Measurements from ENCODE around the gene SLC38A6. TPM values are rescaled to one million over a fixed set of nuclear protein-coding genes. Genes with fewer than 3 reads are reported as not detected.
A peak's percentile ranks its signal among the peaks of the same experiment; 100 is the strongest.

SLC38A6 gene
- total and polyA plus RNA-seq, 4 donors, result 8.5 to 41.3 (median 16.3) TPM

- no peaks in the 10 kb centered on the region for H3K36me3 ChIP-seq (ENCODE audit: control insufficient read depth in 1 of 2, insufficient read depth in 2 of 2, low read length in 1 of 2)
- ATAC-seq (ENCODE audit: low FRiP score), result no peak
- no peaks in the 10 kb centered on the region for H3K9me3 ChIP-seq (ENCODE audit: control insufficient read depth, low read length)
- H3K4me3 ChIP-seq (ENCODE audit: low read length in 2 of 2), result no peak overlapping the region
- H3K27me3 ChIP-seq (ENCODE audit: control insufficient read depth in 1 of 2, insufficient read depth in 2 of 2, low read length in 1 of 2), result no peaks in the 10 kb centered on the region
- no peak for DNase-seq
- intact Hi-C loops (cut with DNase I), result no loop called here
- no peak overlapping the region for H3K27ac ChIP-seq (ENCODE audit: low read depth in 1 of 2, low read length in 2 of 2)
- 91 to 94% methylated on average over 3 of the region's 3 CpGs for WGBS, 2 donors
- peaks cover 0 to 2% of the 10 kb centered on the region in 2 donors for H3K4me1 ChIP-seq (ENCODE audit: control insufficient read depth in 1 of 2, insufficient read depth in 2 of 2, low read length in 2 of 2)
These were observed 52.0 kb downstream of the SLC38A6 start for GRCh38 chr14:61033054-61033453.

GRCh38 chr14:61033855-61034254 is 52.8 kb downstream of the SLC38A6 start:
- Histone ChIP-seq H3K27ac (ENCODE audit: low read depth in 1 of 2, low read length in 2 of 2) (no peak overlapping the region), H3K27me3 (ENCODE audit: control insufficient read depth in 1 of 2, insufficient read depth in 2 of 2, low read length in 1 of 2) (no peaks in the 10 kb centered on the region), H3K4me1 (ENCODE audit: control insufficient read depth in 1 of 2, insufficient read depth in 2 of 2, low read length in 2 of 2) (peaks cover 0 to 2% of the 10 kb centered on the region in 2 donors), H3K36me3 (ENCODE audit: control insufficient read depth in 1 of 2, insufficient read depth in 2 of 2, low read length in 1 of 2) (no peaks in the 10 kb centered on the region), H3K4me3 (ENCODE audit: low read length in 2 of 2) (no peak overlapping the region), H3K9me3 (ENCODE audit: control insufficient read depth, low read length) (no peaks in the 10 kb centered on the region)
- no peak for DNase-seq
- ATAC-seq (ENCODE audit: low FRiP score), result no peak
- intact Hi-C loops (cut with DNase I), result no loop called here

GRCh38 chr14:61034416-61035120 is 53.5 kb downstream of the SLC38A6 start:
- Histone ChIP-seq H3K27me3 (ENCODE audit: control insufficient read depth in 1 of 2, insufficient read depth in 2 of 2, low read length in 1 of 2) (no peaks in the 10 kb centered on the region), H3K36me3 (ENCODE audit: control insufficient read depth in 1 of 2, insufficient read depth in 2 of 2, low read length in 1 of 2) (no peaks in the 10 kb centered on the region), H3K4me1 (ENCODE audit: control insufficient read depth in 1 of 2, insufficient read depth in 2 of 2, low read length in 2 of 2) (peaks cover 0 to 2% of the 10 kb centered on the region in 2 donors), H3K27ac (ENCODE audit: low read depth in 1 of 2, low read length in 2 of 2) (no peak overlapping the region), H3K4me3 (ENCODE audit: low read length in 2 of 2) (no peak overlapping the region), H3K9me3 (ENCODE audit: control insufficient read depth, low read length) (no peaks in the 10 kb centered on the region)
- ATAC-seq (ENCODE audit: low FRiP score), result no peak
- DNase-seq, result no peak
- WGBS, 2 donors, result 74% methylated on average over 4 of the region's 4 CpGs
- intact Hi-C loops (cut with DNase I), result no loop called here

GRCh38 chr14:61037215-61037614 is 56.2 kb downstream of the SLC38A6 start:
- Histone ChIP-seq H3K9me3 (ENCODE audit: control insufficient read depth, low read length) (no peaks in the 10 kb centered on the region), H3K4me3 (ENCODE audit: low read length in 2 of 2) (no peak overlapping the region), H3K4me1 (ENCODE audit: control insufficient read depth in 1 of 2, insufficient read depth in 2 of 2, low read length in 2 of 2) (peaks cover 0 to 2% of the 10 kb centered on the region in 2 donors), H3K36me3 (ENCODE audit: control insufficient read depth in 1 of 2, insufficient read depth in 2 of 2, low read length in 1 of 2) (no peaks in the 10 kb centered on the region), H3K27me3 (ENCODE audit: control insufficient read depth in 1 of 2, insufficient read depth in 2 of 2, low read length in 1 of 2) (no peaks in the 10 kb centered on the region), H3K27ac (ENCODE audit: low read depth in 1 of 2, low read length in 2 of 2) (no peak overlapping the region)
- 67 to 80% methylated on average over 3 of the region's 3 CpGs for WGBS, 2 donors
- DNase-seq, result no peak
- no peak for ATAC-seq (ENCODE audit: low FRiP score)
- intact Hi-C loops (cut with DNase I), result no loop called here

- peak in 1 of 2 donors; percentile 27 for DNase-seq
- Histone ChIP-seq H3K36me3 (ENCODE audit: control insufficient read depth in 1 of 2, insufficient read depth in 2 of 2, low read length in 1 of 2) (no peaks in the 10 kb centered on the region), H3K4me1 (ENCODE audit: control insufficient read depth in 1 of 2, insufficient read depth in 2 of 2, low read length in 2 of 2) (no peaks in the 10 kb centered on the region), H3K27me3 (ENCODE audit: control insufficient read depth in 1 of 2, insufficient read depth in 2 of 2, low read length in 1 of 2) (no peaks in the 10 kb centered on the region), H3K4me3 (ENCODE audit: low read length in 2 of 2) (no peak overlapping the region), H3K9me3 (ENCODE audit: control insufficient read depth, low read length) (no peaks in the 10 kb centered on the region), H3K27ac (ENCODE audit: low read depth in 1 of 2, low read length in 2 of 2) (no peak overlapping the region)
- no peak for ATAC-seq (ENCODE audit: low FRiP score)
- intact Hi-C loops (cut with DNase I), result no loop called here
- 78 to 79% methylated on average over 3 of the region's 3 CpGs for WGBS, 2 donors
These were observed 60.7 kb downstream of the SLC38A6 start for GRCh38 chr14:61041704-61042103.

- intact Hi-C loops (cut with DNase I), result no loop called here
- H3K9me3 ChIP-seq (ENCODE audit: control insufficient read depth, low read length), result no peaks in the 10 kb centered on the region
- H3K27ac ChIP-seq (ENCODE audit: low read depth in 1 of 2, low read length in 2 of 2), result no peak overlapping the region
- H3K4me1 ChIP-seq (ENCODE audit: control insufficient read depth in 1 of 2, insufficient read depth in 2 of 2, low read length in 2 of 2), result no peaks in the 10 kb centered on the region
- DNase-seq, result no peak
- no peaks in the 10 kb centered on the region for H3K27me3 ChIP-seq (ENCODE audit: control insufficient read depth in 1 of 2, insufficient read depth in 2 of 2, low read length in 1 of 2)
- H3K4me3 ChIP-seq (ENCODE audit: low read length in 2 of 2), result no peak overlapping the region
- ATAC-seq (ENCODE audit: low FRiP score), result no peak
- no peaks in the 10 kb centered on the region for H3K36me3 ChIP-seq (ENCODE audit: control insufficient read depth in 1 of 2, insufficient read depth in 2 of 2, low read length in 1 of 2)
These were observed 61.2 kb downstream of the SLC38A6 start for GRCh38 chr14:61042220-61042619.

- Histone ChIP-seq H3K9me3 (ENCODE audit: control insufficient read depth, low read length) (no peaks in the 10 kb centered on the region), H3K27ac (ENCODE audit: low read depth in 1 of 2, low read length in 2 of 2) (no peak overlapping the region), H3K27me3 (ENCODE audit: control insufficient read depth in 1 of 2, insufficient read depth in 2 of 2, low read length in 1 of 2) (no peaks in the 10 kb centered on the region), H3K4me3 (ENCODE audit: low read length in 2 of 2) (no peak overlapping the region), H3K36me3 (ENCODE audit: control insufficient read depth in 1 of 2, insufficient read depth in 2 of 2, low read length in 1 of 2) (no peaks in the 10 kb centered on the region), H3K4me1 (ENCODE audit: control insufficient read depth in 1 of 2, insufficient read depth in 2 of 2, low read length in 2 of 2) (no peaks in the 10 kb centered on the region)
- no peak for ATAC-seq (ENCODE audit: low FRiP score)
- DNase-seq, result no peak
- intact Hi-C loops (cut with DNase I), result no loop called here
- WGBS, 2 donors, result 79 to 86% methylated on average over 1 of the region's 1 CpG
These were observed 62.5 kb downstream of the SLC38A6 start for GRCh38 chr14:61043506-61043905.

GRCh38 chr14:61047021-61047420 is 66.0 kb downstream of the SLC38A6 start:
- no peak for DNase-seq
- Histone ChIP-seq H3K4me1 (ENCODE audit: control insufficient read depth in 1 of 2, insufficient read depth in 2 of 2, low read length in 2 of 2) (no peaks in the 10 kb centered on the region), H3K27ac (ENCODE audit: low read depth in 1 of 2, low read length in 2 of 2) (no peak overlapping the region), H3K9me3 (ENCODE audit: control insufficient read depth, low read length) (no peaks in the 10 kb centered on the region), H3K36me3 (ENCODE audit: control insufficient read depth in 1 of 2, insufficient read depth in 2 of 2, low read length in 1 of 2) (no peaks in the 10 kb centered on the region), H3K4me3 (ENCODE audit: low read length in 2 of 2) (no peak overlapping the region), H3K27me3 (ENCODE audit: control insufficient read depth in 1 of 2, insufficient read depth in 2 of 2, low read length in 1 of 2) (no peaks in the 10 kb centered on the region)
- ATAC-seq (ENCODE audit: low FRiP score), result no peak
- intact Hi-C loops (cut with DNase I), result no loop called here

GRCh38 chr14:61048640-61049039 is 67.6 kb downstream of the SLC38A6 start:
- H3K27ac ChIP-seq (ENCODE audit: low read depth in 1 of 2, low read length in 2 of 2), result no peak overlapping the region
- ATAC-seq (ENCODE audit: low FRiP score), result peak; percentile 48

More at GRCh38 chr14:61048640-61049039, 67.6 kb downstream of the SLC38A6 start:
- intact Hi-C loops (cut with DNase I), result no loop called here
- Histone ChIP-seq H3K9me3 (ENCODE audit: control insufficient read depth, low read length) (no peaks in the 10 kb centered on the region), H3K36me3 (ENCODE audit: control insufficient read depth in 1 of 2, insufficient read depth in 2 of 2, low read length in 1 of 2) (no peaks in the 10 kb centered on the region), H3K4me1 (ENCODE audit: control insufficient read depth in 1 of 2, insufficient read depth in 2 of 2, low read length in 2 of 2) (no peaks in the 10 kb centered on the region), H3K4me3 (ENCODE audit: low read length in 2 of 2) (no peak overlapping the region), H3K27me3 (ENCODE audit: control insufficient read depth in 1 of 2, insufficient read depth in 2 of 2, low read length in 1 of 2) (no peaks in the 10 kb centered on the region)
- no peak for DNase-seq

Measured in aorta (tissue), 5 donors.